Suprapubic skin (tissue), 4 donors: ENCODE measurements around the gene AOC2. TPM values are rescaled to one million over a fixed set of nuclear protein-coding genes. Genes with fewer than 3 reads are reported as not detected.

ENCODE experiments used
- DNase-seq, 2 donors: peaks; one replicate each; pipeline ENCODE4 v3.0.0-alpha.2; 2019; ENCODE audit warnings: low spot score in 2 of 2
- H3K27ac ChIP-seq: fragments of 200-600 bp; sonication (generic); one replicate; pipeline ENCODE4 v1.5.1; 2019
- H3K27me3 ChIP-seq: fragments of 200-600 bp; sonication (generic); one replicate; pipeline ENCODE4 v1.5.1; 2019
- H3K36me3 ChIP-seq: fragments of 200-600 bp; sonication (generic); one replicate; pipeline ENCODE4 v1.5.1; 2019
- H3K4me1 ChIP-seq: fragments of 200-600 bp; sonication (generic); one replicate; pipeline ENCODE4 v1.5.1; 2019
- H3K4me3 ChIP-seq: fragments of 200-600 bp; sonication (generic); one replicate; pipeline ENCODE4 v1.5.1; 2019; ENCODE audit warnings: mild to moderate bottlenecking
- H3K9me3 ChIP-seq: fragments of 200-600 bp; sonication (generic); one replicate; pipeline ENCODE4 v1.5.1; 2019
- EP300 ChIP-seq: sonication (generic); formaldehyde crosslinking; IDR thresholded peaks from one replicate; pipeline ENCODE4 v1.6.1; 2017; ENCODE audit warnings: antibody characterized with exemption
- POLR2A ChIP-seq, 2 donors: fragments of 450-650 bp; IDR thresholded peaks; one replicate each; pipeline ENCODE4 v1.6.1; 2017; ENCODE audit warnings: antibody characterized with exemption in 2 of 2, mild to moderate bottlenecking in 2 of 2, moderate library complexity in 2 of 2
- POLR2AphosphoS5 ChIP-seq, 3 donors: sonication (generic); formaldehyde crosslinking; IDR thresholded peaks; one replicate each; pipeline ENCODE4 v1.6.1; 2017; ENCODE audit warnings: antibody characterized with exemption in 3 of 3
- WGBS: methylation state at CpG from one replicate; pipeline ENCODE4 v1.1.5; 2018; 5-methylcytosine and 5-hydroxymethylcytosine counted together
- total RNA-seq, 4 donors: library from RNA; depleted of rRNA; stranded (reverse); fragments of >200 nt; gene quantifications; one replicate each; pipeline ENCODE4 v1.1.0, GENCODE V29; 2016
- TF ChIP-seq, protein P1 (sequence below), 2 donors: fragments of 200-600 bp in 1 of 2; fragments of 450-650 bp in 1 of 2; sonication (generic) in 1 of 2; IDR thresholded peaks; one replicate each; pipeline ENCODE4 v1.5.1; 2016 to 2019; ENCODE audit warnings: antibody characterized with exemption in 2 of 2, mild to moderate bottlenecking in 1 of 2, moderate library complexity in 1 of 2

Gene AOC2
- total RNA-seq, 4 donors from 2014 or later: 0.64 to 5.5 (median 2.1) TPM

DNA sequence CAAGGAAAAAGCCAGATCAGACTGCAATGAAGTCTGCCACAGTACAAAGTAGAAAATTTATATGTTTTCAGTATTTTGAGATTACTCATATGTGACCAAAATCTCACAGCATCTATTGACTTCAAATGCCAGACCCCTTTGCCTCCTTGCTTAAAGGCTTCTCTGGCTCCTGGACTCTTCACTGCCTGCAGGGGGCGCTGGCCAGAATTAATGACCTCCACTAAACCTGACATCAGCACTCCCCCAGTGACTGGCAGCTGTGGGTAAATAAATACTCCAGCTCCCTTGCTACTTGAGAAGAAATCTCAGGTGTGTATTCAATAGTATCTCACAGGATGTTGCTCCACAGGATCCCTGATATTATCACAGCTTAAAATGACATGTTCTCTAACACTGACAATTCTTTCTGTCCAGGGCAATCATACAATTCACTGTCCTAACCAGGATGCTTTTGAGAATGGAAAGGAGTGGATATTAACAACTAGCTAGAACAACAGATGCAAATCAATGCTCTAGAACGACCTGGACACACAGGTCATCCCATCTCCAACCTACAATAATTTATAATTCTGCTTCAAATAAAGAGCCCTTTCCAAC is 24.3 kb upstream of the AOC2 start:
- WGBS: 48% methylated on average over 2 of the region's 2 CpGs
- no peak overlapping the region for H3K27ac ChIP-seq
- TF ChIP-seq, protein P1, sequence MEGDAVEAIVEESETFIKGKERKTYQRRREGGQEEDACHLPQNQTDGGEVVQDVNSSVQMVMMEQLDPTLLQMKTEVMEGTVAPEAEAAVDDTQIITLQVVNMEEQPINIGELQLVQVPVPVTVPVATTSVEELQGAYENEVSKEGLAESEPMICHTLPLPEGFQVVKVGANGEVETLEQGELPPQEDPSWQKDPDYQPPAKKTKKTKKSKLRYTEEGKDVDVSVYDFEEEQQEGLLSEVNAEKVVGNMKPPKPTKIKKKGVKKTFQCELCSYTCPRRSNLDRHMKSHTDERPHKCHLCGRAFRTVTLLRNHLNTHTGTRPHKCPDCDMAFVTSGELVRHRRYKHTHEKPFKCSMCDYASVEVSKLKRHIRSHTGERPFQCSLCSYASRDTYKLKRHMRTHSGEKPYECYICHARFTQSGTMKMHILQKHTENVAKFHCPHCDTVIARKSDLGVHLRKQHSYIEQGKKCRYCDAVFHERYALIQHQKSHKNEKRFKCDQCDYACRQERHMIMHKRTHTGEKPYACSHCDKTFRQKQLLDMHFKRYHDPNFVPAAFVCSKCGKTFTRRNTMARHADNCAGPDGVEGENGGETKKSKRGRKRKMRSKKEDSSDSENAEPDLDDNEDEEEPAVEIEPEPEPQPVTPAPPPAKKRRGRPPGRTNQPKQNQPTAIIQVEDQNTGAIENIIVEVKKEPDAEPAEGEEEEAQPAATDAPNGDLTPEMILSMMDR (IDR thresholded peaks at IDR 0.05): peak; percentile 35 to 64
- TF ChIP-seq POLR2A (IDR thresholded peaks at IDR 0.05) (no peak), EP300 (no peak), POLR2AphosphoS5 (IDR thresholded peaks at IDR 0.05) (no peak)
- peaks cover 70% of the 10 kb centered on the region for H3K36me3 ChIP-seq
- H3K4me3 ChIP-seq: no peak overlapping the region
- H3K27me3 ChIP-seq: no peaks in the 10 kb centered on the region
- peak in 1 of 2 donors; percentile 70 for DNase-seq
- peaks cover 18% of the 10 kb centered on the region for H3K4me1 ChIP-seq
- H3K9me3 ChIP-seq: no peaks in the 10 kb centered on the region

DNA sequence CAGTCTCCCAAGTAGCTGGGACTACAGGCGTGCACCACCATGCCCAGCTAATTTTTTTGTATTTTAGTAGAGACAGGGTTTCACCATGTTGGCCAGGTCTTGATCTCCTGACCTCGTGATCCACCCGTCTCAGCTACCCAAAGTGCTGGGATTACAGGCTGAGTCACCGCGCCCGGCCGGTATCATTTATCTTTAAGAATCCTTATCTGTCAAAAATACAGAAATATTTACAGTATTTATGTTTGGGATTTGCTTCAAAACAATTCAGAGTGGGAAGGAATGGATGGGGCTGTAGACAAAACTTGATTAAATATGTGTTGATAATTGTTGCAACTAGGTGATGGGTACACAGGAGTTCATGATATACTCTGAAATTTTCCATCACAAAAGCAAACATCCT is 23.2 kb upstream of the AOC2 start:
- Histone ChIP-seq H3K36me3 (peaks cover 59% of the 10 kb centered on the region), H3K4me3 (no peak overlapping the region), H3K27ac (no peak overlapping the region), H3K27me3 (no peaks in the 10 kb centered on the region), H3K4me1 (peaks cover 18% of the 10 kb centered on the region), H3K9me3 (no peaks in the 10 kb centered on the region)
- WGBS: 94% methylated on average over 7 of the region's 7 CpGs
- no peak for DNase-seq
- TF ChIP-seq, protein P1 (IDR thresholded peaks at IDR 0.05): no peak
- TF ChIP-seq EP300: no peak
- no peak for TF ChIP-seq POLR2AphosphoS5 (IDR thresholded peaks at IDR 0.05)
- no peak for TF ChIP-seq POLR2A (IDR thresholded peaks at IDR 0.05)

DNA sequence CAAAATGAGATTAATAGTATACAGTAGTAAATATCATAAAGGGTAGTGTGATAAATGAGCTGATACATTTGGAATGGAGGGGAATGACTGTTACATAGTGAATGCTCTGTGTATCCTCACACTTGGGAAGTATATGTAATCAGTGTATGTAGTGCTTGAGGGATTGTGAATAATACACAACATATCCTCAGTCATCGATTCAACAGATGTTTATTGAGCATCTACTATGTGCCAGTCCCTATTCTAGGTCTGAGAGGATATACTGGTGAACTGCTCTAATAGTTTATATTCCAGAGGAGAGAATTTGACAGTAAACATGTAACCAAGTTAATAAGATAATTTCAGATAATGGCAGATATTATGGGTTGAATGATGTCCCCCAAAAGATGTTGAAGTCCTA is 16.9 kb upstream of the AOC2 start:
- TF ChIP-seq EP300 (no peak), POLR2A (IDR thresholded peaks at IDR 0.05) (no peak), POLR2AphosphoS5 (IDR thresholded peaks at IDR 0.05) (no peak)
- TF ChIP-seq, protein P1 (IDR thresholded peaks at IDR 0.05): no peak
- H3K4me3 ChIP-seq: no peak overlapping the region
- DNase-seq: no peak
- H3K4me1 ChIP-seq: peaks cover 22% of the 10 kb centered on the region
- 89% methylated on average over 1 of the region's 1 CpG for WGBS
- H3K27me3 ChIP-seq: no peaks in the 10 kb centered on the region
- H3K36me3 ChIP-seq: no peaks in the 10 kb centered on the region
- no peaks in the 10 kb centered on the region for H3K9me3 ChIP-seq
- no peak overlapping the region for H3K27ac ChIP-seq

DNA sequence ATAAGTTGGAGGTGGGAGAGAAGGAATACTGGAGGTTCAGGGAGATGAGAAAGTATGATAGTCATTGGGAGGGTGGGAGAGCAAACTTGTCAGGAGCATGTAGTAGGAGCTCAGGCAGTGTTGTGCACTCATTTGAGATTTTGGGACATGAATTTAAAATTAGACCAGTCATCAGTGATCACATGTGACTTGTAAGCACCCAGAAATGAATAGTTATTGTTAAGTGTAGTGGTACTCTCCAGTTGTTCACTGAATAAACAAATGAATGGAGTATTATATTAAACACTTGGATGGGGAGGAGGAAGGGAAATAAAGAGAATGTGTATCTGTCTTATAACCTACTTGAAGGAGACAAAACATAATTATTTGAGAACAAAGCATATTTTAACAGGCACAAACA is 13.4 kb upstream of the AOC2 start:
- H3K36me3 ChIP-seq: peaks cover 8% of the 10 kb centered on the region
- peaks cover 29% of the 10 kb centered on the region for H3K4me1 ChIP-seq
- TF ChIP-seq POLR2A (IDR thresholded peaks at IDR 0.05): no peak
- TF ChIP-seq, protein P1 (IDR thresholded peaks at IDR 0.05): no peak
- no peak for TF ChIP-seq EP300
- no peak for TF ChIP-seq POLR2AphosphoS5 (IDR thresholded peaks at IDR 0.05)
- no peaks in the 10 kb centered on the region for H3K9me3 ChIP-seq
- no peak for DNase-seq
- no peak overlapping the region for H3K4me3 ChIP-seq
- H3K27me3 ChIP-seq: no peaks in the 10 kb centered on the region
- no peak overlapping the region for H3K27ac ChIP-seq

DNA sequence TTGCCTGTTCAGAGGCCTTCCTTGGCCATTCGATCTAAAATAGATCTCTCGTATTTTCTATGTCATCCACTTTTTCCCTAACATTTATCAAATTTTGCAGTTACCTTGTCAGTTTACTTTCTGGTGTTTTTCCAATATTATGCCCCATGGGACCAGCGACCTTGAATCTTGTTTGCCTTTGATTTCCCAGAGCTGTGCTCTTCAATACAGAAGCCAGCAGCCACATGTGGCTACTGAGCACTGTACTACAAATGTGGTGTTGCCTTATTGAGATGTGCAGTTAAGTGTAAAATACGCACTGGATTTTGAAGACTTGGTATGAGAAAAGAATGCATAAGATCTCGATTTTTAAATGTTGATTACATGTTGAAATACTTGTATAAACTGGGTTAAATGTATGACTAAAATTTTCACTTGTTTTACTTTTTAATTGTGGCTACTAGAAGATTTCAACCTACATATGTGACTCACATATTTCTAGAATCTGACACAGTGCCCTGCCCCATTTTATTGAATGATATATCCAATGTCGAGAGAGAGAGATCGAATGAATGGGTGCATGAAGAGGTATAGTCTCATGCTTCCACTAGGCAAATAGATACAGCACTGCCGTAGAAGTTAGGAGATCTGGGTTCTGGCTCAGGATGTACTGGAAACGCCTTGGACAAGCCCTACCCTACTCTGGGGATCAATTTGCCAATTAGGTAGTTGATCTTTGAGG is 12.0 kb upstream of the AOC2 start:
- Histone ChIP-seq H3K4me3 (peak overlapping the region; percentile 98), H3K36me3 (peaks cover 22% of the 10 kb centered on the region), H3K27me3 (no peaks in the 10 kb centered on the region), H3K4me1 (peaks cover 29% of the 10 kb centered on the region), H3K9me3 (no peaks in the 10 kb centered on the region), H3K27ac (peak overlapping the region; percentile 87)
- TF ChIP-seq, protein P1 (IDR thresholded peaks at IDR 0.05): no peak
- TF ChIP-seq POLR2A (IDR thresholded peaks at IDR 0.05): no peak
- no peak for TF ChIP-seq EP300
- no peak for TF ChIP-seq POLR2AphosphoS5 (IDR thresholded peaks at IDR 0.05)
- 49% methylated on average over 9 of the region's 9 CpGs for whole genome bisulfite sequencing
- DNase-seq: no peak
